Stimulated activated effector memory CD8-positive, alpha-beta T cell treated with anti-CD3 and anti-CD28 coated beads, Interleukin-12 subunit alpha, Interleukin-12 subunit beta, amount 100 ng/mL, for 72 hours (primary cell): ENCODE measurements around the gene ASAP2.
A peak's percentile ranks its signal among the peaks of the same experiment; 100 is the strongest.

ENCODE experiments used
- ATAC-seq: fragments of 150-1000 bp; cut with Tn5 transposase; 2 replicates; pipeline ENCODE4 v1.10.0; 2021
- DNase-seq, 2 donors: peaks; one replicate each; pipeline ENCODE4 v3.0.0; 2021 to 2022; ENCODE audit warnings: low spot score in 2 of 2
- H3K27ac Mint-ChIP-seq: one replicate; pipeline ENCODE4 v1.8.0; 2022; ENCODE audit warnings: mild to moderate bottlenecking, mixed read lengths
- H3K36me3 Mint-ChIP-seq: one replicate; pipeline ENCODE4 v1.8.0; 2022; ENCODE audit warnings: mild to moderate bottlenecking, mixed read lengths
- H3K4me1 Mint-ChIP-seq: one replicate; pipeline ENCODE4 v1.8.0; 2022; ENCODE audit warnings: mixed read lengths
- H3K4me3 Mint-ChIP-seq: one replicate; pipeline ENCODE4 v1.8.0; 2022; ENCODE audit warnings: mild to moderate bottlenecking, mixed read lengths
- H3K9me3 Mint-ChIP-seq: one replicate; pipeline ENCODE4 v1.8.0; 2022; ENCODE audit warnings: mixed read lengths

The ASAP2 gene

DNA sequence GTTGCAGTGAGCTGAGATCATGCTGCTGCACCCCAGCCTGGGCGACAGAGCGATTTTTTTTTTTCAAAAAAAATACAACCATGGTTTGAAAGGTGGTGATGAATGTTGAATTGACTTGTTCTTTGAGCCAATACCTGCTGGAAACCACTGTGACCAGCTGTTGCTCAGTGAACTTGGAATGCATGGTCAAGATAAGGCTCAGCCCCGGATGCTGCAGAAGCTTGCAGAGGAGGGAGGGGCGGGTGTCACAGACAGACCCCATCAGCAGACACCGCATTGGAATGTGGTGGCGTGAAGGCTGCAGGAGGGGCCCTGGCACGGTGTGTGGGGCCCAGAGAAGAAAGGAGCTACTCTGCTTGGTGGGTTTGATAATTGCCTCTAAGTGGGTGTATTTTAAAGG, 125.1 kb downstream of the ASAP2 start:
- no peaks in the 10 kb centered on the region for H3K4me1 Mint-ChIP-seq

DNA sequence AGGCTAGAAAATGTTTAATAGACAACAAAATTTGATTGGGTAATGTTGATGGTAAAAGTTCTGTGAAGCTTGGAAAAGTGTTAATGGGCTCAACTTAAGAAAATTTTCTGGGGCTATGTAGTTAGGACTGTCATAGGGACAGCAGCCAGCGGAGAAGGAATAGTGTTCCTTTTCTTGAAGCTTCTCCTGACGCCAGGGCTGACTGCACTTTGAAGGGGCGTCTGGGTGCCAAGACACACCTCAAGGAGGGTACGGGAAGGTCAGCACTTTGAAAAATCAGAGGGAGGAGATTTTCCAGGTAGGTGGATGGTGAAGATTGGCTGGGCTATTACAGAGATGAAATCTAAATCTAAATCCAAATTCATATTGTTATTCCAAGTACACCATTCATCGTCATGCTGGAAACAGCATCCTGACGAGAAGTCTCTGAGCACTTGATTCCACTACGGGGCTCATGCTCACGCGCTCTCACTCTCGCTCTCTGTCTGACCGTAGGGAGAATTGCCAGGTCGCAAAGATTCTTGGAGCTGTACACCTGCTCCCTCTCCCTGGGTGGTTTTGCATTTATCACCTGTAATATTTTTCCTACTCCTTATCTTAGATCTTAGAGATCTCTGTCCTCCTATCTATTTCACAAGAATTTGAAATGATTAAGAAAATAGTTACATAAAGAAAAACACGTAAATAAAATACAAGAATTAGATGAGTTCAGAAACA, 125.7 kb downstream of the ASAP2 start:
- H3K4me1 Mint-ChIP-seq, result no peaks in the 10 kb centered on the region
- no peak overlapping the region for H3K27ac Mint-ChIP-seq
- no peak for DNase-seq
- no peaks in the 10 kb centered on the region for H3K9me3 Mint-ChIP-seq
- no peaks in the 10 kb centered on the region for H3K36me3 Mint-ChIP-seq
- H3K4me3 Mint-ChIP-seq, result no peak overlapping the region
- ATAC-seq, result no peak

More for the DNA sequence above, 125.1 kb downstream of the ASAP2 start:
- no peak for ATAC-seq
- Mint-ChIP-seq H3K4me3 (no peak overlapping the region), H3K36me3 (no peaks in the 10 kb centered on the region), H3K27ac (no peak overlapping the region), H3K9me3 (no peaks in the 10 kb centered on the region)
- DNase-seq, result no peak

DNA sequence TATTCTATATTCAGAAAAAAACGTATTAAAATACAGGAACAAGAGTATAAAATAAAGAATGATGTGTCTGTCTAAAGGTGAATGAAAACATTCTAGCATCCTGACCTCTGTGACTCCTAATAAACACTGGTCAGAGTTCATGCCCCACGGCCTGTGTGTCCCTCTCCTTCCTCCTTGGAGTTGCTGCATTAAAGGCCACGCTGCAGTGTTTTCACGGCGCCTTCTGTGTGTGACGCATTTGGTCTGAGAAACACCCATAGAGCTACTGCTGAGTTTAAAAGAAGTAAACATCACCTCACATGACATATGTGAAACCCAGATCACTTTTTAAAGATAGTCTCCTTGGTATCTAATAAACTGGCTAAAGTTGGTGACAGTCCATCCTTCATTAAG, 126.2 kb downstream of the ASAP2 start:
- Mint-ChIP-seq H3K36me3 (no peaks in the 10 kb centered on the region), H3K27ac (no peak overlapping the region), H3K4me1 (no peaks in the 10 kb centered on the region), H3K9me3 (no peaks in the 10 kb centered on the region), H3K4me3 (no peak overlapping the region)
- ATAC-seq, result no peak
- DNase-seq, result no peak

DNA sequence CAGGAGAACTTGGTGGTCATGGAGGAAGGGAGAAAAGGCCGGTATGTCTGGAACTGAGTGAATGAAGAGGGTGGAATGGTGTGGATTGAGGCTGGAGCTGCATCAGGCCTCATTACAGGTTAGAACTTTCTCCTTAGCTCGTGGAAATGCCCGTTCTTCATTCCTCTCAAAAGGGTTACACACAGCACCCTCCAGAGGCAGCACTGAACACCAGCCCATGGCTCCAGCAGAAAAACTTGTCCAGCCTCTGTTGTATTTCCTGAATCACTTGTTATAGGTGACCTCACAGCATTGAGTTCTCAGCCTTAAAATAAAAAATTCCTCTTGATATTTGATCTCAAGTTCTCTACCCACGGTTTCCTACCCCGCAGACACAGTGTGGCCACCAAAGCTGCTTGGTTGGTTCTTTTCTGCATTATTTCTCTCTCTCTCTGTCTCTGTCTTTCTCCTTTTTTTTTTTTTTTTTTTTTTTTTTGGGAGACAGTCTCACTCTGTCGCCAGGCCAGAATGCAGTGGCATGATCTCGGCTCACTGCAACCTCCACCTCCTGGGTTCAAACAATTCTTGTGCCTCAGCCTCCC, 127.1 kb downstream of the ASAP2 start:
- H3K4me3 Mint-ChIP-seq, result no peak overlapping the region
- peak; percentile 47 for ATAC-seq
- no peak overlapping the region for H3K27ac Mint-ChIP-seq
- no peak for DNase-seq
- H3K9me3 Mint-ChIP-seq, result no peaks in the 10 kb centered on the region
- H3K4me1 Mint-ChIP-seq, result no peaks in the 10 kb centered on the region
- H3K36me3 Mint-ChIP-seq, result no peaks in the 10 kb centered on the region

DNA sequence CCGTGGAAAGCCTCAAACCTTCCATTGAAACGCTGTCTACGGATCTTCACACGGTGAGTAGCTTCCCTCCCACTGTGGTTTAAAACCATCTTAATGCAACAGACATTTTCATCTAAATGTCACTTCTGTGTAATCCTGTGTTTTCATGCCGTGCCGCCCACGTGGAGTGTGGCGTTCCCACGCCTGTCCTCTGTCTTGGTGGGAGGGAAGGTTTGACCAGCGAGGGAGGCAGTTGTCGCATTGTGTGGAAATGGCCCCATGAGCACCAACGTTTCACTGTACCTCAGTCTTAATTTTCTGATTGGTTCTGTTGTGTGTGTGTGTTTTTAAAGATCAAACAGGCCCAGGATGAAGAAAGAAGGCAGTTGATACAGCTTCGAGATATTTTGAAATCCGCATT, 128.1 kb downstream of the ASAP2 start:
- DNase-seq (no peak), ATAC-seq (no peak)
- Mint-ChIP-seq H3K27ac (no peak overlapping the region), H3K4me3 (no peak overlapping the region), H3K4me1 (no peaks in the 10 kb centered on the region), H3K9me3 (no peaks in the 10 kb centered on the region), H3K36me3 (no peaks in the 10 kb centered on the region)

DNA sequence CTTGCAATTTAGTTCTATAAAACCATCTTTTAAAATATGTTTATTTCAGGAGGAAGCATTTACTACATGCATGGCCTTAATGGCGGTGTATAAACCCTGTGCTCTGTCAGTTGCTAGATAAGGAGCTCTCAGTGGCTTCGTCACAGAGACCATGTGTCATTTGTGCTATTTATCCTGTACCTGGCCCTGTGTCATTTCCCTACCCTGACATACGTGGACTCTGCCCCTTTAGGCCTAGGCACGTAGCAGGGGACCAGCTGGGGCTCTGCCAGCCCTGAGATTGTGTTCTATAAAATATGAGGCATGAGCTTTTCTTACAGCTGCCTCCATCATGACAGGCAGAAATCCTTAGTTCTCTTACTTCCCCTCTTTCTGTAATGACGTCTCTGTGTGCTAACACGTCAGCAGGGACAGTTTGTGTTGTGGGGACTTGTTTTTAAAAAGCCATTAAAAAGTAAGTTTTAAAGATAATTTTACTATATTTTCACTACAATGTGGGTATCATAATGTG, 128.8 kb downstream of the ASAP2 start:
- ATAC-seq (no peak), DNase-seq (no peak)
- Mint-ChIP-seq H3K4me3 (no peak overlapping the region), H3K27ac (no peak overlapping the region), H3K9me3 (no peaks in the 10 kb centered on the region), H3K4me1 (no peaks in the 10 kb centered on the region), H3K36me3 (no peaks in the 10 kb centered on the region)

DNA sequence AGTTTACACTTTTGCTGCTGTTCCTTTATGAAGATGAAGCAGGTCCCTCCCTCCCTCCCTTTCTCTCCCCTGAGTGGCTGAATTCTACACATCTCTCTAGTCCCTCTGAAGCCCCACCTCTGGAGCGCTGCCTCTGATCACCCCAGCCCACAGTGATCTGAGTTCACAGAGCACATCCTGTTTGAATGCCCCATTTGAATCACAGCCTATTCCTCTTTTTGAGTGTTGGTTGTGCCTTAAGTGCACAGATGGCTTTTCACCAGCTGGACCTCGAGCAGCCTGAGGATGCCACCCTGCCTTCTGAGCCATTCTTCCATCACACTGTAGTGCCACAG, 129.6 kb downstream of the ASAP2 start:
- no peaks in the 10 kb centered on the region for H3K36me3 Mint-ChIP-seq
- no peaks in the 10 kb centered on the region for H3K4me1 Mint-ChIP-seq
- DNase-seq (no peak), ATAC-seq (peak; percentile 79)
- H3K9me3 Mint-ChIP-seq, result no peaks in the 10 kb centered on the region
- no peak overlapping the region for H3K4me3 Mint-ChIP-seq
- H3K27ac Mint-ChIP-seq, result no peak overlapping the region

DNA sequence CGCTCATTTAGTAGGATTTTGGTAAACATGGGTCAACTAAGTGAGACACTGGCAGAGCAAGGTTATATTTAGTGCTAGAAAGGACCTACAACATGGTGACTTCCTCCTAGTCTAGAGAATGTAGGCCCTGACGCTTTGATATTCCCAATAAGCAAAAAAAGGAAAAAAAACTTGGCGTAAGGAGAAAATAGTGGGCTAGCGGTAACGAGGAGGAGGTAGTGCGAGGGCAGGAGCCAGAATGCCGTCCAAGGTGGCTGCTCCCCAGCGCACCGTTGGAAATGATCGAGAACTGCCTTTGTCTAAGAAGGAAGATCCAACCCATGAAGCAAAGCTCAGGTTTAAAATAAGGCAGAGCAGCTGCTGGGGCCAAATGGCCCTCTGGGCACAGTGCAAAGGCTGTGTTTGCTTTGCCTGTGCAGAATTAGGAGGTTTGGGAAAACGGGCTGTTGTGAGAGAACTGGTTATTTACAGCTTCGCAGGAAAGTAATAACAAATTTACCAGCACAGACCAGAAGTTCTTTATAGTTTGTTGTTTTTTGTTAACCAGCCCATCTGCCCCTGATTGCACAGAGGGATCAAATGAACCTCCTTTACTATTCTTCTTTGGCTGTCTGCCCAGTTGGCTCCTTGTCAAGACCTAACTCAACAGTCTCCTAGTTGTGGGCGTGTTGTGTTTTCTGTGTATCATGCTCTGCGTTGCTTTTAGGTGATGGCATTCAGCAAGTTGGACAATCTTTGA, 130.1 kb downstream of the ASAP2 start:
- ATAC-seq (no peak), DNase-seq (no peak)
- Mint-ChIP-seq H3K36me3 (no peaks in the 10 kb centered on the region), H3K4me3 (no peak overlapping the region), H3K9me3 (no peaks in the 10 kb centered on the region), H3K4me1 (no peaks in the 10 kb centered on the region), H3K27ac (no peak overlapping the region)

DNA sequence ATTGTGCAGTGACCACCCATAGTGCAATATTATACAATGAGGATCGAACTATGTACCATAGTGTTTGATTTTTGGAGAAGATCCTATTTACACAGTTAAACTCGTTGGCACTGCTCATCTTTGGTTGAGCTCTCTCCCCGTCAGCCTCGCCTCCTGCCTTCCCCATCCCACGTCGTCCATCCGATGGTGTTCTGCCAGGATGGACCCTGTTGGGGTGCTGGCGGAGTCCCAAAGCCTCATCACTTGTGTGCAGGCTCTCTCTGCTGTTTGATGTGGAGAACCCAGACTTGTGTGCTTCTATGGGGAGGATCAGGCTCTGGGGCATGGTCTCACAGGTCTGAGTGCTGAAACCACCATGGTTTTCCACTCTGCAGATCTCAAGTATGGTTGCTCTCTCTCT, 131.3 kb downstream of the ASAP2 start:
- DNase-seq (no peak), ATAC-seq (no peak)
- Mint-ChIP-seq H3K9me3 (no peaks in the 10 kb centered on the region), H3K36me3 (no peaks in the 10 kb centered on the region), H3K4me3 (no peak overlapping the region), H3K27ac (no peak overlapping the region), H3K4me1 (no peaks in the 10 kb centered on the region)

DNA sequence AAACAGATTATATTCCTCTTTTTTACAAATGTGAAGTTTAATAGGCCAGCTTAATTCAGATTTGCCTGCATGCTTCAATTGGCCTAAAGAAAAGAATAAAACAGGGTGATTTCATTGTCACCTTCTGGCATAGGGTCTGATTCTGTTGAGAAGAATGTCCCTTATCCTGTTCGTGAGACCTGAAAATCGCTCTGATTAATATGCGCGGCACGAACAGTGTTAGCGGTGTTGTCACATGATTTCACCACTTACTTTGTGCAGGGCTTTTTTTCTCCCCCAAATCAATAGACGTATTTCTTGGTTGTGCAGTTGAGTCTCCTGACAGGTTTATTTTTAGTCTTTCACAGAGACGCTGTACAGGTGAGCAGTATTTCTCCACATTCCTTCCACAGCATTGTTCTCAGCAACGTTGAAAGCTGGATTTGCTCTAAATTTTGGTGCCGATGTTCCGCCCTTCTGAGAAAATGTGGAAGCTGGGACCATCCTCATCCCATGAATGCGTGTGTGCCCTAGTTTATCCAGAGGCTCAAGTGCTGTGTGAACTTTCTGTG, 134.8 kb downstream of the ASAP2 start:
- ATAC-seq, result no peak
- Mint-ChIP-seq H3K27ac (no peak overlapping the region), H3K36me3 (no peaks in the 10 kb centered on the region), H3K9me3 (no peaks in the 10 kb centered on the region), H3K4me3 (no peak overlapping the region), H3K4me1 (no peaks in the 10 kb centered on the region)
- DNase-seq, result no peak

DNA sequence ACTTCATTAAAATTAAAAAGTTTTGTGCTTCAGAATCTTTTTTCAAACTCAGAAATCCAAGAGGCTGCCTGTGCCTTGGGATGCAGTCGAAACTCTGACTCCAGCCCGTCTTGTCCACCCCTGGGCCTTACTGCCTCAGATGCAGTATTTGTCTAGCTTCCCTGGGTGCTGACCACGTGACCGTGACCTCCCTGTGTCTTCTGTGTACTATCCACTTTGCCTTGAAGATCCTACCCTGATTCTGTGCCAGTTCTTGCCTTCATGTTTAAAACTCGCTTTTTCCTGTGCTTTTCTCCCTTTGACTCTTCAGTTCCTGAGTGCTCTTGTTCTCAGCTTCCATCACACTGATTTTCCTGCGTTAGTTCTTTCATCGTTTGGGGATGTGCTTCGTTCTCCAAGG, 136.0 kb downstream of the ASAP2 start:
- H3K27ac Mint-ChIP-seq, result no peak overlapping the region
- no peak for ATAC-seq

DNA sequence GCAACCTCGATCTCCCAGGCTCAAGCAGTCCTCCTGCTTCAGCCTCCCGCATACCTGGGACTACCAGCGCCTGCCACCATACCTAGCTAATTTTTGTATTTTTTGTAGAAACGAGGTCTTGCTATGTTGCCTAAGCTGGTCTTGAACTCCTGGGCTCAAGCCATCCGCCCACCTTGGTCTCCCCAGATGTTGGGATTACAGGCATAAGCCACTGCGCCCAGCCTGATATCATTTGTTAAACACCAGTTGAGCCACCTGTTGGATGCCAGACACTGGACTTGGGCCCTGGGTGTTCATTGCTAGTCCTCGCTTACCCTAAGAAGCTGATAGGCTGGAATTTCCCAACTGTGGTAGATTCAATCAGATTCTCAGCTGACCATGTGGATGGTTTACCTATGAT, 136.9 kb downstream of the ASAP2 start:
- DNase-seq, result no peak
- no peaks in the 10 kb centered on the region for H3K9me3 Mint-ChIP-seq
- no peaks in the 10 kb centered on the region for H3K36me3 Mint-ChIP-seq
- ATAC-seq, result no peak
- H3K4me3 Mint-ChIP-seq, result no peak overlapping the region
- no peak overlapping the region for H3K27ac Mint-ChIP-seq
- H3K4me1 Mint-ChIP-seq, result no peaks in the 10 kb centered on the region

More for the DNA sequence above, 136.0 kb downstream of the ASAP2 start:
- no peak overlapping the region for H3K4me3 Mint-ChIP-seq
- DNase-seq, result no peak
- H3K9me3 Mint-ChIP-seq, result no peaks in the 10 kb centered on the region
- no peaks in the 10 kb centered on the region for H3K4me1 Mint-ChIP-seq
- H3K36me3 Mint-ChIP-seq, result no peaks in the 10 kb centered on the region

DNA sequence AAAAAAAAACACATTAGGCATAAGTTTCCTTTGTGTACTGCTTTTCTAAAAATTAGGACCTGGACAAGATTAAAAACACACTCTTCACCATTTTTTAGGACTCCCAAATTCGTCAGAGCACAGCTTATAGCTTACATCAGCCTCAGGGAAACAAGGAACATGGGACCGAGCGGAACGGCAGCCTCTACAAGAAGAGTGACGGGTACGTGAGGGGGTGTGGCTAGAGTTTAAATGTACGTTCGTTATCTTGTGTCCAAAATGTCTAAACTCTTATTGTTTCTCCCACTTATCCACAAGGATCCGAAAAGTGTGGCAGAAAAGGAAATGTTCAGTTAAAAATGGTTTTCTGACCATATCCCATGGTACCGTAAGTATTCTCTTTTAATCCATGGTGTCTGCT, 137.8 kb downstream of the ASAP2 start:
- Mint-ChIP-seq H3K9me3 (no peaks in the 10 kb centered on the region), H3K4me1 (no peaks in the 10 kb centered on the region), H3K4me3 (no peak overlapping the region), H3K36me3 (no peaks in the 10 kb centered on the region), H3K27ac (no peak overlapping the region)
- ATAC-seq (no peak), DNase-seq (no peak)

DNA sequence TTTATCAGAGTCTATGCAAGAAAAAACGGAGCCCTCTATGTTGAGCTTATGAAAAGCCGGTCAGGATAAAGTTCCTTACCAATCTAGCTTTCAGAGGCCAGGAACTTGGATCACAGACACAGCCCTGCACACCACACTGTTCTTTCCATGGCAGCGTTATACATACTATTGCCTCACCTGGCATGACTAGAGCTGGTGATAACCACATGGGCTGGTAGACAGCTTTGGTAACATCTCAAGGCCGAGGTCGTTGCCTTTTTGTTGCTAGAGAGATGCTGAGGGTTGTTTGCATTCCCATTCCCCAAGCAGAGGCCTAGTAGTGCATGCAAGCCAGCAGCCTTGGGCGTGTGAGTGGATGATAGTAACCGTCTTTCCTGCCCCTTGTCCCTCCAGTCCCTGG, 138.7 kb downstream of the ASAP2 start:
- ATAC-seq, result no peak

DNA sequence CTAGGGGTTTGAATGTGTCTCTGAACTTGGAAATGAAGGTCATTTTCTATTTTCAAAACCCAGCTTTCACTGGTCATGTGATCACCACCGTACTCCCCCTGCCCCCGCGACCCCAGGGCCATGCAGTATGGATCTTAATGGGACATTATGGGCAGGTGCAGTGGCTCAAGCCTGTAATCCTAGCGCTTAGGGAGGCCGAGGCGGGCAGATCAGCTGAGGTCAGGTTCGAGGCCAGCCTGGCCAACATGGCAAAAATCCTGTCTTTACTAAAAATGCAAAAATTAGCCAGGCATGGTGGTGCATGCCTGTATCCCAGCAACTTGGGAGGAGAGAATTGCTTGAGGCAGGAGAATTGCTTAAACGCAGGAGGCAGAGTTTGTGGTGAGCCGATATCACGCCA, 139.4 kb downstream of the ASAP2 start:
- Mint-ChIP-seq H3K4me1 (no peaks in the 10 kb centered on the region), H3K9me3 (no peaks in the 10 kb centered on the region), H3K4me3 (no peak overlapping the region), H3K27ac (no peak overlapping the region), H3K36me3 (no peaks in the 10 kb centered on the region)
- DNase-seq, result no peak
- no peak for ATAC-seq

More for the DNA sequence above, 138.7 kb downstream of the ASAP2 start:
- no peak overlapping the region for H3K27ac Mint-ChIP-seq
- H3K36me3 Mint-ChIP-seq, result no peaks in the 10 kb centered on the region
- DNase-seq, result no peak
- no peak overlapping the region for H3K4me3 Mint-ChIP-seq
- no peaks in the 10 kb centered on the region for H3K9me3 Mint-ChIP-seq
- H3K4me1 Mint-ChIP-seq, result no peaks in the 10 kb centered on the region

DNA sequence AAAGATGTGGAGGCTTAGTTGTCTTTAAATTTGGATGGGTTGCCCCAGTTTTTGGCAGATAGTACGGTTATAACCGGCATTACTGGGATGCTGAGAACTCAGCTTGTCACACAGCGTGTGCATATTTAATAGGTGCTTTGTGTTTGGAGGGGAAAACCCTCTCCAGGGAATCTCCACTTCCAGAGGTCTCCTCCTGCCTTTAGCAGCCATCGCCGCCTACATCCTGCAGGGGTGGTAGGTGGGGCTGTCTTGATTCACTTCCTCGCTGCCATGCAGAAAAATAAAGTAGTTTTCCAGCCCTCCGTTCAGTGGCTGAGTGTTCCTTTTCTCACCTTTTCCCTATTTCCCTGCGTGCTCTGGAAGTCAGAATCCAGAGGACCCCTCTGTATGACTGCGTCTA, 140.3 kb downstream of the ASAP2 start:
- ATAC-seq, result no peak
- Mint-ChIP-seq H3K9me3 (no peaks in the 10 kb centered on the region), H3K36me3 (no peaks in the 10 kb centered on the region), H3K27ac (no peak overlapping the region), H3K4me1 (no peaks in the 10 kb centered on the region), H3K4me3 (no peak overlapping the region)
- no peak for DNase-seq
